Nephron progenitor cell (in vitro differentiated cells): Measurements from ENCODE around the gene NEIL1.
"Not testable (repeated sequence)": the region's sequence is repeated elsewhere in the genome, so short reads cannot be mapped to it uniquely, and the experiment has no call there.

Experiments used
- DNase-seq: peaks from one replicate; pipeline ENCODE4 v3.0.0; 2021
- H3K27ac Mint-ChIP-seq: 2 replicates; pipeline ENCODE4 v1.8.0; 2021; ENCODE audit warnings: mild to moderate bottlenecking, moderate library complexity, mixed read lengths
- H3K27me3 Mint-ChIP-seq: 2 replicates; pipeline ENCODE4 v1.8.0; 2021; ENCODE audit warnings: mild to moderate bottlenecking, low read depth, mixed read lengths; ENCODE audit not compliant: poor library complexity
- H3K36me3 Mint-ChIP-seq: 2 replicates; pipeline ENCODE4 v1.8.0; 2021; ENCODE audit warnings: low read depth, mixed read lengths
- H3K4me1 Mint-ChIP-seq: 2 replicates; pipeline ENCODE4 v1.8.0; 2021; ENCODE audit warnings: mixed read lengths
- H3K4me3 Mint-ChIP-seq: 2 replicates; pipeline ENCODE4 v1.8.0; 2021; ENCODE audit warnings: mild to moderate bottlenecking, moderate library complexity, mixed read lengths
- H3K9me3 Mint-ChIP-seq: 2 replicates; pipeline ENCODE4 v1.8.0; 2021; ENCODE audit warnings: mild to moderate bottlenecking, moderate library complexity, mixed read lengths
- TF ChIP-seq, protein P1 (sequence below): fragments of 200-600 bp; sonication (generic); IDR thresholded peaks from 2 replicates; pipeline ENCODE4 v1.5.0; 2021; ENCODE audit warnings: antibody characterized with exemption

Gene NEIL1

DNA sequence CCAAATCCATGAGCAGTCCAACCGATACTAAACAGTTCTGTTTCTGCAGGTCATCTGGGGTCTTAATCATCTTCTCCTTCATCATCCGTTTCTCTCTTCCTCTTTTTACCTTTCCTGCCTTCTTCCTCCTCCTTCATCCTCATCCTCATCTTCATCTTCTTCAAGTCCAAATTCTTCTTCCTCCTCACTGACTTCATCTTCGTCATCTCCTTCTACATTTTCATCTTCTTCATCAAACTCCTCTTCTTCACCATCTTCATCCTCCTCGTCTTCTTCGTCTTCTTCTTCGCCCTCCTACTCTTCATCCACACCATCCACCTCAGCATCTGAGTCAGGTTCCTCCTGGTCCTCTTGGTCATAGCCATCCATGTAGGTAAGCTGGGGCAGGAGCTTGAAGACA, 25.1 kb upstream of the NEIL1 start:
- H3K27me3 Mint-ChIP-seq, result peaks cover 28% of the 10 kb centered on the region
- TF ChIP-seq, protein P1, sequence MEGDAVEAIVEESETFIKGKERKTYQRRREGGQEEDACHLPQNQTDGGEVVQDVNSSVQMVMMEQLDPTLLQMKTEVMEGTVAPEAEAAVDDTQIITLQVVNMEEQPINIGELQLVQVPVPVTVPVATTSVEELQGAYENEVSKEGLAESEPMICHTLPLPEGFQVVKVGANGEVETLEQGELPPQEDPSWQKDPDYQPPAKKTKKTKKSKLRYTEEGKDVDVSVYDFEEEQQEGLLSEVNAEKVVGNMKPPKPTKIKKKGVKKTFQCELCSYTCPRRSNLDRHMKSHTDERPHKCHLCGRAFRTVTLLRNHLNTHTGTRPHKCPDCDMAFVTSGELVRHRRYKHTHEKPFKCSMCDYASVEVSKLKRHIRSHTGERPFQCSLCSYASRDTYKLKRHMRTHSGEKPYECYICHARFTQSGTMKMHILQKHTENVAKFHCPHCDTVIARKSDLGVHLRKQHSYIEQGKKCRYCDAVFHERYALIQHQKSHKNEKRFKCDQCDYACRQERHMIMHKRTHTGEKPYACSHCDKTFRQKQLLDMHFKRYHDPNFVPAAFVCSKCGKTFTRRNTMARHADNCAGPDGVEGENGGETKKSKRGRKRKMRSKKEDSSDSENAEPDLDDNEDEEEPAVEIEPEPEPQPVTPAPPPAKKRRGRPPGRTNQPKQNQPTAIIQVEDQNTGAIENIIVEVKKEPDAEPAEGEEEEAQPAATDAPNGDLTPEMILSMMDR, result no peak
- H3K4me1 Mint-ChIP-seq, result no peaks in the 10 kb centered on the region
- no peak for DNase-seq
- no peaks in the 10 kb centered on the region for H3K36me3 Mint-ChIP-seq
- no peak overlapping the region for H3K27ac Mint-ChIP-seq
- H3K4me3 Mint-ChIP-seq, result no peak overlapping the region
- peaks cover 4% of the 10 kb centered on the region for H3K9me3 Mint-ChIP-seq

DNA sequence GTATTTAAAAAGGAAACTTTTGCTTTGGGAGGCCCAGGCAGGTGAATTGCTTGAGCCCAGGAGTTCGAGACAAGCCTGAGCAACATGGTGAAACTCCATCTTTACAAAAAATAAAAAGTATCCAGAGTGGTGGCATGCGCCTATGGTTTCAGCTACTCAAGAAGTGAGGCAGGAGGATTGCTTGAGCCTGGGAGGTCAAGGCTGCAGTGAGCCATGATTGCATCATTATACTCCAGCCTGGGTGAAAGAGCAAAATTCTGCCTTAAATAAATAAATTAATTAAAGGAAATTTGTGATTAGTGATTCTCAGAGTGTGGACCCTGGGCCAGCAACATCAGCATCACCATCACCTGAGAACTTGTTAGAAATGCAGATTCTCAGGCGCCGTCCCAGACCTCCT, 20.9 kb upstream of the NEIL1 start:
- Mint-ChIP-seq H3K36me3 (no peaks in the 10 kb centered on the region), H3K4me1 (no peaks in the 10 kb centered on the region), H3K27ac (no peak overlapping the region), H3K9me3 (peaks cover 4% of the 10 kb centered on the region), H3K27me3 (peaks cover 25% of the 10 kb centered on the region), H3K4me3 (no peak overlapping the region)
- no peak for DNase-seq
- TF ChIP-seq, protein P1, result no peak

DNA sequence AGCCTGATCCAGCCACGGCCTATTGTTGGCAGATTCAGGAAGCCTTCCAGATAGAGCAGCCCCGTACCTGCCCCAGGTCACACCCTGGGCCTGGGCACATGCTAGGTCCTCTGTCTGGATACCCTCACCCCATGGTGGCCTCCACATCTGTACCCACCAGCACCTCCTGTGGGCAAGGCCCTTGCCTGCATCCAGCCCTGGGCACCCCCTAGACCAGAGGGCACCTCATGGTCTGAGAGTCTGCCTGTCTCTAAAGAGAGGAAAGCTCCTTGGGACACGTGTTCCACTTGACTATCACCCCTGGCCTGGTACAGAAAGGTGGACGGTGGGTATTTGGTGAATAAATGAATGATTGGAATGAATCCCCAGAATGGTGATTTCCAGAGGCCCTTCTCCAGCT, 19.8 kb upstream of the NEIL1 start:
- H3K27me3 Mint-ChIP-seq, result peaks cover 20% of the 10 kb centered on the region
- no peak overlapping the region for H3K4me3 Mint-ChIP-seq
- H3K36me3 Mint-ChIP-seq, result no peaks in the 10 kb centered on the region
- no peak for DNase-seq
- H3K4me1 Mint-ChIP-seq, result no peaks in the 10 kb centered on the region
- TF ChIP-seq, protein P1, result no peak
- no peaks in the 10 kb centered on the region for H3K9me3 Mint-ChIP-seq
- H3K27ac Mint-ChIP-seq, result no peak overlapping the region

DNA sequence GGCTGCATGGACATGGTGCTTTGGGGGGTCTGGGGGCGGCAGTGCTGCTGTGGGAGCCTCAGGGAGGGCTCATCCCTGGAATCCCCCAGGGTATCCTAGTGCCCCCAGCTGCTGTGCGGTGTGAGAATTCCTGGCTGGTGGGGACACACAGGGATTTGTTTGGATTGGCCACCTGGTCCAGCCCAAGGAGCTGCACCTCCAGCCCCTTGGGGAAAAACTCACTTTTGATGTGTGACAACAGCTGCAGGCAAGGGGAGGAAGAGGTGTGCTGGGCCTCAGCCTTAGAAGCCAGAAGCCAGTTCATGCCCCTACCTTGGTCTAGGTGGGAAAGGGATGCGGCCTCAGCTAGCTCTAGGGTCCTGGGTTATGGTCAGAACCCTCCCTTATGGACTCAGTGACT, 19.3 kb upstream of the NEIL1 start:
- no peaks in the 10 kb centered on the region for H3K9me3 Mint-ChIP-seq
- TF ChIP-seq, protein P1, result no peak
- H3K27ac Mint-ChIP-seq, result no peak overlapping the region

DNA sequence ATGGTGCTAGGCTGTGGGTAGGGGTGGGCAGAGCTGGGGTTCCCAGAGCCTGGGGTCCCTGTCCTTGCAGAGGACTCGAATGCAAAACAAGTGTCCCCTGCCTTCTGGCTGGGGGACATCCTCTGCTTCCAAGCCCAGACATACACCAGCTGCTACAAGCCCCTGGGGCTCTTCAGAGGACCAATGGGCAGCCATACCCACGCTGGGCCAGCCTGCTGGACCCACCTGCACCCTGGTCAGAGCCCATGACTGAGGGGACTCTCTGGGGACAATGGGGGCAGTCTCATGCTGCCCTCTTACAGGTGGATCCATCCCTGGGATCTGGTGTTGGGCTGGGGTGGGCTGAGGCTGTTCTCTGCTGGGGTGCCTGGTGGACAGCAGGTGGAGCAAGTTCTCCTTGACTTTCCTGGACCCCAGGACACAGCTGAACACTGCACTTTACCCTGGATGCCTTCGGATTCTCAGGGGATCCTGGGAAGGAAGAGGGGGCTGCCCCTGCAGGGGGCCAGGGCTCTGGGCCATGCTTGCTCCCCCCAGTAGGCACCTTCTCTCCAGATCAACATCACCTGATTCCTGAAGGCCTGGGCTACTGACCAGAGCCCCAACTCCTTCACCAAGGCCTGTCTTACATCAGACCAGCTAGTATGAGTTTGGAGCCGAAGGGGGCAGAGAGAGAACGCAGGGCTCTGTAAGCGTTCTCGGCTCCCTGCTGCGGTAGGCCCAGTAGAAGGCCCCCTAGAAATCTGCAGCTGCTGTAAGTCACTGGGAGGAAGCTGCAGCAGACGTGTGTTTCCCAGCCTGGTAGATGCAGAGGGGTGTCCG, 18.1 kb upstream of the NEIL1 start:
- no peaks in the 10 kb centered on the region for H3K4me1 Mint-ChIP-seq
- no peak overlapping the region for H3K4me3 Mint-ChIP-seq
- H3K36me3 Mint-ChIP-seq, result no peaks in the 10 kb centered on the region
- no peaks in the 10 kb centered on the region for H3K9me3 Mint-ChIP-seq
- TF ChIP-seq, protein P1, result no peak
- no peak for DNase-seq
- H3K27me3 Mint-ChIP-seq, result peaks cover 13% of the 10 kb centered on the region
- no peak overlapping the region for H3K27ac Mint-ChIP-seq

More for the DNA sequence above, 19.3 kb upstream of the NEIL1 start:
- Mint-ChIP-seq H3K4me3 (no peak overlapping the region), H3K36me3 (no peaks in the 10 kb centered on the region), H3K27me3 (peaks cover 20% of the 10 kb centered on the region), H3K4me1 (no peaks in the 10 kb centered on the region)
- DNase-seq, result no peak

DNA sequence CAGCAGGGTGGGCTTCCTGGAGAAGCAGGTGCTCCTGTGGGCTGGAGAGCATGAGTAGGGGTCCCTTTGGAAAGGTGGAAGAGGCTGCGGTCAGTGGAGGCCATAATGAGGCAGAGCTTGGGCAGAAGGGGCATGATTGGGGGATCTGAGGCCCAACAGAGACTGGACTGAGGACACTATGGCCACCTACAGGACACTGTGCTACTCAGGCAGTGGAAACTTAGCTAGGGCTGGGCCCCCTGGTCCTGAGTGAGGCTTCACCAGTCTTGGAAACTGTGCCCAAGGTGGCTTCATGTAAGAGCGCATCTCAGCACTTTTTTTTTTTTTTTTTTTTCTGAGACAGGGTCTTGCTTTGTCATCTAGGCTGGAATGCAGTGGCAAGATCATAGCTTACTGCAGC, 17.3 kb upstream of the NEIL1 start:
- Mint-ChIP-seq H3K9me3 (no peaks in the 10 kb centered on the region), H3K36me3 (no peaks in the 10 kb centered on the region), H3K4me3 (no peak overlapping the region), H3K4me1 (no peaks in the 10 kb centered on the region), H3K27me3 (peaks cover 11% of the 10 kb centered on the region), H3K27ac (no peak overlapping the region)
- TF ChIP-seq, protein P1, result no peak
- no peak for DNase-seq

DNA sequence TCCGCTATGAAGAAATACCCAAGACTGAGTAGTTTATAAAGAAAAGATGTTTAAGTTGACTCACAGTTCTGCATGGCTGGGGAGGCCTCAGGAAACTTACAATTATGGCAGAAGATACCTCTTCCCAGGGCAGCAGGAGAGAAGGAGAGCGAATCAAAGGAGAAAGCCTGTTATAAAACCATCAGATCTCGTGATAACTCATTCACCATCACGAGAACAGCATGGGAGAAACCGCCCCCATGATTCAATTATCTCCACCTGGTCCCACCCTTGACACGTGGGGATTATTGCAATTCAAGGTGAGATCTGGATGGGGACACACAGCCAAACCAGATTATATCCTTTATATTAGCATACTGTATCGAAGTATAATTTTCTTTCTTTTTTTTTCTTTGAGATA, 14.7 kb upstream of the NEIL1 start:
- H3K4me3 Mint-ChIP-seq, H3K9me3 Mint-ChIP-seq: not testable (repeated sequence)

DNA sequence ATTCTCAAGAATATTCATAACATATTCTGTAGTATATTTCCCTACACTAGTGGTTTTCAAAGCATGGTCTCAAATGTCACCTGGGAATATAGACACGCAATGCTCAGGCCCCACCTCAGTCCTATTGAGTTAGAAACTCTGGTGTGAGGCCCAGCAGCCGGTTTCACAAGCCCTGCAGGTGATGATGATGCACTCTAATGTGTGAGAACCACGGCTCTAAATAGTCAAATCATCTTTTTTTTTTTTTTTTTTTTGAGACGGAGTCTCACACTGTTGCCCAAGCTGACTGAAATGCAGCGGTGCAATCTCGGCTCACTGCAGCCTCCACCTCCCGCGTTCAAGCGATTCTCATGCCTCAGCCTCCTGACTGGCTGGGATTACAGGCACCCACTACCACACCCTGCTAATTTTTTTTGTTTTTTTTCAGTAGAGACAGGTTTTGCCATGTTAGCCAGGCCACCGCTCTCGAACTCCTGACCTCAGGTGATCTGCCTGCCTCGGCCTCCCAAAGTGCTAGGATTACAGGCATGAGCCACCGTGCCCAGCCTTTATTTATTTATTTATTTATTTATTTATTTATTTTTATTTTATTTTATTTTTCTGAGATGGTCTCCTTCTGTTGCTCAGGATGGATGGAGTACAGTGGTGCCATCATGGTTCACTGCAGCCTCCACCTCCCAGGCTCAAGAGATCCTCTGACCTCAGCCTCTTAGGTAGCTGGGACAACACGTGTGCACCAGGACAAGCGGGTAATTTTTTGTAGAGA, 13.0 kb upstream of the NEIL1 start:
- H3K9me3 Mint-ChIP-seq, DNase-seq, H3K4me3 Mint-ChIP-seq, H3K36me3 Mint-ChIP-seq, H3K27ac Mint-ChIP-seq: not testable (repeated sequence)
- Mint-ChIP-seq H3K27me3 (peaks cover 16% of the 10 kb centered on the region), H3K4me1 (peaks cover 21% of the 10 kb centered on the region)

More for the DNA sequence above, 14.7 kb upstream of the NEIL1 start:
- H3K36me3 Mint-ChIP-seq, DNase-seq, H3K27ac Mint-ChIP-seq: not testable (repeated sequence)
- Mint-ChIP-seq H3K27me3 (peaks cover 16% of the 10 kb centered on the region), H3K4me1 (peaks cover 21% of the 10 kb centered on the region)
